NB4 (cell line): ENCODE data around the gene C4orf33.

Source experiments
- CTCF ChIP-seq: IDR thresholded peaks from one replicate; pipeline ENCODE4 v1.5.1; 2012; ENCODE audit warnings: low read depth, low read length
- MAX ChIP-seq: IDR thresholded peaks from 2 replicates; pipeline ENCODE4 v1.6.1; 2011; ENCODE audit warnings: low read depth, low read length

GRCh38 chr4:129085472-129085871 is 10.5 kb upstream of the C4orf33 start:
- TF ChIP-seq CTCF (no peak), MAX (no peak)
